Neural cell (in vitro differentiated cells): ENCODE results near the gene GSE1.

ENCODE experiments used
- EP300 ChIP-seq: fragments of 450-650 bp; conservative IDR thresholded peaks from 2 replicates; pipeline ENCODE4 v1.6.1; 2014; ENCODE audit warnings: antibody characterized with exemption, mild to moderate bottlenecking, moderate library complexity; ENCODE audit not compliant: poor library complexity, severe bottlenecking
- EZH2 ChIP-seq: fragments of 200-600, 300-800 bp; shearing (Covaris generic), sonication (generic); IDR thresholded peaks from 2 replicates; pipeline ENCODE4 v1.6.1; 2014; ENCODE audit warnings: antibody characterized with exemption, low read length, borderline replicate concordance, mild to moderate bottlenecking; ENCODE audit not compliant: insufficient read depth, poor library complexity, severe bottlenecking
- MXI1 ChIP-seq: fragments of 450-650 bp; conservative IDR thresholded peaks from 2 replicates; pipeline ENCODE4 v1.6.1; 2014; ENCODE audit warnings: antibody characterized with exemption, mild to moderate bottlenecking; ENCODE audit not compliant: poor library complexity, severe bottlenecking
- POLR2AphosphoS5 ChIP-seq: IDR thresholded peaks from 2 replicates; pipeline ENCODE4 v1.6.1; 2012
- RAD21 ChIP-seq: fragments of 450-650 bp; conservative IDR thresholded peaks from 2 replicates; pipeline ENCODE4 v1.6.1; 2014; ENCODE audit warnings: antibody characterized with exemption, mild to moderate bottlenecking, moderate library complexity
- SMC3 ChIP-seq: fragments of 450-650 bp; conservative IDR thresholded peaks from 2 replicates; pipeline ENCODE4 v1.6.1; 2014; ENCODE audit warnings: antibody characterized with exemption, mild to moderate bottlenecking, moderate library complexity; ENCODE audit not compliant: poor library complexity
- TF ChIP-seq, protein P1 (sequence below): fragments of 450-650 bp; IDR thresholded peaks from 2 replicates; pipeline ENCODE4 v1.5.1; 2014; ENCODE audit warnings: antibody characterized with exemption, mild to moderate bottlenecking, moderate library complexity; ENCODE audit not compliant: poor library complexity, severe bottlenecking
- TF ChIP-seq, protein P2 (sequence below): IDR thresholded peaks from 2 replicates; pipeline ENCODE4 v1.6.1; 2012; ENCODE audit warnings: borderline replicate concordance

DNA sequence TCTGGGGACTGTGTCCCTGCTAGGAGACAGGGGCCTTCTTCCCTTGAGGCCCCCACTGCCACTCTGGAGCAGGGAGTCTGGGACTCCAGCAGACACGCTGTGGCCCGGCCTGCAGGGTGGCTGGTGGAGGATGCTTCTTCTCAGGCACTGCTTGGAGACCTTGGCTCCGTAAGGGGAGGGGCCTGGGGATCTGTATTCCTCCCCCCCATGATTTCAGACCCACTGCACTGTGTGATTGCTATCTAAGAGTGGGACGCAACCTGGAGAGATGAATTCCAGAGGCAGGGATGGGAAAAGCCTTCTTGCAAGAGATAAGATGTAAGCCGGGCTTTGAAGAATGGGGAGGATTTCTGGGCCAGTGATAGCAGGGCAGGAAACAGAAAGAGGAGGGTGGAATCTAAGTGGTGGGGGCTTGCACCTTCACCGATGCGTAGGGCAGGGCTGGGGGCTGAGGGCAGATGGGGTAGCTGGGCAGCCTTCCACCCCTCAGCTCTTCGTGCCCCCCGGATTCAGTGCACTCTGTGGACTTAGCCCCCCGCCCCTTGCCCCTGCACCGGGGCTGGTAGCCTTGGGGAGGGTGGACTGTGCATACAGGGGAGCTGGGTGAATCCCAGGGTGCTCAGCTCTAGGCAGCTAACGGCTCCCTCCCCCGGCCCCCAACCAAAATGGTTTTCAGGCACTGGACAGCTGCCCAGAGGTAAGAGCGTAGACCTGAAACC, 5.2 kb upstream of the GSE1 start:
- TF ChIP-seq RAD21 (no peak), MXI1 (no peak), POLR2AphosphoS5 (no peak), EZH2 (no peak), EP300 (no peak), SMC3 (no peak)
- TF ChIP-seq, protein P1, sequence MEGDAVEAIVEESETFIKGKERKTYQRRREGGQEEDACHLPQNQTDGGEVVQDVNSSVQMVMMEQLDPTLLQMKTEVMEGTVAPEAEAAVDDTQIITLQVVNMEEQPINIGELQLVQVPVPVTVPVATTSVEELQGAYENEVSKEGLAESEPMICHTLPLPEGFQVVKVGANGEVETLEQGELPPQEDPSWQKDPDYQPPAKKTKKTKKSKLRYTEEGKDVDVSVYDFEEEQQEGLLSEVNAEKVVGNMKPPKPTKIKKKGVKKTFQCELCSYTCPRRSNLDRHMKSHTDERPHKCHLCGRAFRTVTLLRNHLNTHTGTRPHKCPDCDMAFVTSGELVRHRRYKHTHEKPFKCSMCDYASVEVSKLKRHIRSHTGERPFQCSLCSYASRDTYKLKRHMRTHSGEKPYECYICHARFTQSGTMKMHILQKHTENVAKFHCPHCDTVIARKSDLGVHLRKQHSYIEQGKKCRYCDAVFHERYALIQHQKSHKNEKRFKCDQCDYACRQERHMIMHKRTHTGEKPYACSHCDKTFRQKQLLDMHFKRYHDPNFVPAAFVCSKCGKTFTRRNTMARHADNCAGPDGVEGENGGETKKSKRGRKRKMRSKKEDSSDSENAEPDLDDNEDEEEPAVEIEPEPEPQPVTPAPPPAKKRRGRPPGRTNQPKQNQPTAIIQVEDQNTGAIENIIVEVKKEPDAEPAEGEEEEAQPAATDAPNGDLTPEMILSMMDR, result no peak
- TF ChIP-seq, protein P2, sequence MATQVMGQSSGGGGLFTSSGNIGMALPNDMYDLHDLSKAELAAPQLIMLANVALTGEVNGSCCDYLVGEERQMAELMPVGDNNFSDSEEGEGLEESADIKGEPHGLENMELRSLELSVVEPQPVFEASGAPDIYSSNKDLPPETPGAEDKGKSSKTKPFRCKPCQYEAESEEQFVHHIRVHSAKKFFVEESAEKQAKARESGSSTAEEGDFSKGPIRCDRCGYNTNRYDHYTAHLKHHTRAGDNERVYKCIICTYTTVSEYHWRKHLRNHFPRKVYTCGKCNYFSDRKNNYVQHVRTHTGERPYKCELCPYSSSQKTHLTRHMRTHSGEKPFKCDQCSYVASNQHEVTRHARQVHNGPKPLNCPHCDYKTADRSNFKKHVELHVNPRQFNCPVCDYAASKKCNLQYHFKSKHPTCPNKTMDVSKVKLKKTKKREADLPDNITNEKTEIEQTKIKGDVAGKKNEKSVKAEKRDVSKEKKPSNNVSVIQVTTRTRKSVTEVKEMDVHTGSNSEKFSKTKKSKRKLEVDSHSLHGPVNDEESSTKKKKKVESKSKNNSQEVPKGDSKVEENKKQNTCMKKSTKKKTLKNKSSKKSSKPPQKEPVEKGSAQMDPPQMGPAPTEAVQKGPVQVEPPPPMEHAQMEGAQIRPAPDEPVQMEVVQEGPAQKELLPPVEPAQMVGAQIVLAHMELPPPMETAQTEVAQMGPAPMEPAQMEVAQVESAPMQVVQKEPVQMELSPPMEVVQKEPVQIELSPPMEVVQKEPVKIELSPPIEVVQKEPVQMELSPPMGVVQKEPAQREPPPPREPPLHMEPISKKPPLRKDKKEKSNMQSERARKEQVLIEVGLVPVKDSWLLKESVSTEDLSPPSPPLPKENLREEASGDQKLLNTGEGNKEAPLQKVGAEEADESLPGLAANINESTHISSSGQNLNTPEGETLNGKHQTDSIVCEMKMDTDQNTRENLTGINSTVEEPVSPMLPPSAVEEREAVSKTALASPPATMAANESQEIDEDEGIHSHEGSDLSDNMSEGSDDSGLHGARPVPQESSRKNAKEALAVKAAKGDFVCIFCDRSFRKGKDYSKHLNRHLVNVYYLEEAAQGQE, result no peak
